Stimulated activated CD8-positive, alpha-beta memory T cell treated with anti-CD3 and anti-CD28 coated beads, Interleukin-7, amount 100 ng/mL, for 1 hour (primary cell): Measurements from ENCODE around the gene ETV1.

Source experiments
- DNase-seq, 2 donors: peaks; one replicate each; pipeline ENCODE4 v3.0.0-alpha.2; 2020; ENCODE audit warnings: low read depth in 2 of 2

ETV1 gene

GRCh38 chr7:13986208-13986607, 3.3 kb downstream of the ETV1 start:
- DNase-seq = no peak

GRCh38 chr7:13984831-13985685, 4.4 kb downstream of the ETV1 start:
- no peak for DNase-seq

- no peak for DNase-seq
Measured at GRCh38 chr7:13984061-13984460, 5.4 kb downstream of the ETV1 start.

- DNase-seq = no peak
Measured at GRCh38 chr7:13982940-13983677, 6.4 kb downstream of the ETV1 start.

GRCh38 chr7:13981070-13981469, 8.4 kb downstream of the ETV1 start:
- no peak for DNase-seq

- DNase-seq = no peak
Measured at GRCh38 chr7:13980474-13980873, 9.0 kb downstream of the ETV1 start.

GRCh38 chr7:13979671-13980435, 9.6 kb downstream of the ETV1 start:
- DNase-seq = no peak

GRCh38 chr7:13976594-13976993, 12.9 kb downstream of the ETV1 start:
- no peak for DNase-seq

- DNase-seq = no peak
Measured at GRCh38 chr7:13965077-13965476, 24.4 kb downstream of the ETV1 start.

GRCh38 chr7:13963925-13964324, 25.5 kb downstream of the ETV1 start:
- no peak for DNase-seq

GRCh38 chr7:13955494-13955893, 34.0 kb downstream of the ETV1 start:
- no peak for DNase-seq

GRCh38 chr7:13953368-13953767, 36.1 kb downstream of the ETV1 start:
- DNase-seq = no peak

GRCh38 chr7:13952921-13953320, 36.5 kb downstream of the ETV1 start:
- no peak for DNase-seq

- DNase-seq = no peak
Measured at GRCh38 chr7:13949939-13950338, 39.5 kb downstream of the ETV1 start.

- no peak for DNase-seq
Measured at GRCh38 chr7:13949445-13949844, 40.0 kb downstream of the ETV1 start.

- DNase-seq = no peak
Measured at GRCh38 chr7:13948019-13948801, 41.3 kb downstream of the ETV1 start.

GRCh38 chr7:13947535-13947934, 41.9 kb downstream of the ETV1 start:
- no peak for DNase-seq

GRCh38 chr7:13946181-13946580, 43.3 kb downstream of the ETV1 start:
- DNase-seq = no peak

GRCh38 chr7:13945670-13946069, 43.8 kb downstream of the ETV1 start:
- no peak for DNase-seq

GRCh38 chr7:13933536-13933935, 55.9 kb downstream of the ETV1 start:
- no peak for DNase-seq

- DNase-seq = no peak
Measured at GRCh38 chr7:13933091-13933490, 56.4 kb downstream of the ETV1 start.

- no peak for DNase-seq
Measured at GRCh38 chr7:13932131-13932530, 57.3 kb downstream of the ETV1 start.
